Suppressor macrophage (primary cell): ENCODE results near the gene ERICH6.

Experiments used
- DNase-seq, 4 experiments: peaks; one replicate each; pipeline ENCODE4 v3.0.0-alpha.2; 2020 to 2022
- total RNA-seq, 17 experiments: gene quantifications; one replicate each; lab custom pipeline; 2026; ENCODE audit warnings: mixed read lengths in 6 of 17, inconsistent platforms in 3 of 17; lab: John Stamatoyannopoulos, UW

The ERICH6 gene
- 0 to 1.8 (median 0) reads per million in 17 experiments for total RNA-seq

GRCh38 chr3:150703756-150704344, at the start of gene ERICH6:
Gene ERICH6, minus strand, starts transcription at chr3:150703920. Its CDS starts 22 bp downstream, at chr3:150703898.
- DNase-seq = peak; percentile 92 to 96 (median 94)

DNA sequence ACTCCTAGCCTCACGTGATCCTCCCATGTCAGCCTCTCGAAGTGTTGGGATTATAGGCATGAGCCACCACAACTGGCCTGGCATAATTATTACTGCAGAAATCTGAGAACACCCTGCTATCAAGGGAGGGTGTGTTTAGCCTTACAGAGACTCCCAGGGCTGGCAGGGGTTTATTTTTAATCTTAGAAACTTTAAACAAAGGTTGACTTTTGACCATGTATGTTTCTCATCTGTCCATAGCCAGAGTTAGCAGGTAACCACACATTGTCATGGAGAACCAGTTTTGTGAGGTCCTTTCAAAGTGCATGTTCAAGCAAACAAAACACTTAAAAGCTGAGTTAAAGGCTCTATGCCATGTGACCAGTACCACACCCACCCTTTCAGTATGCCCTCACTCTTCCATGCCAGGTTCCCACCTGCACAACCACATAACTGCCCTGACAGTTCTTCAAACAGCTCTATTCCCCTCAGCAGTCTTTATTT, 48.1 kb upstream of the ERICH6 start:
- no peak for DNase-seq

GRCh38 chr3:150749255-150749654, 45.5 kb upstream of the ERICH6 start:
- DNase-seq = no peak

GRCh38 chr3:150748684-150749047, 44.9 kb upstream of the ERICH6 start:
- DNase-seq = no peak

- DNase-seq = peak; percentile 21 to 75 (median 45)
Measured at GRCh38 chr3:150747886-150748683, 44.4 kb upstream of the ERICH6 start.

DNA sequence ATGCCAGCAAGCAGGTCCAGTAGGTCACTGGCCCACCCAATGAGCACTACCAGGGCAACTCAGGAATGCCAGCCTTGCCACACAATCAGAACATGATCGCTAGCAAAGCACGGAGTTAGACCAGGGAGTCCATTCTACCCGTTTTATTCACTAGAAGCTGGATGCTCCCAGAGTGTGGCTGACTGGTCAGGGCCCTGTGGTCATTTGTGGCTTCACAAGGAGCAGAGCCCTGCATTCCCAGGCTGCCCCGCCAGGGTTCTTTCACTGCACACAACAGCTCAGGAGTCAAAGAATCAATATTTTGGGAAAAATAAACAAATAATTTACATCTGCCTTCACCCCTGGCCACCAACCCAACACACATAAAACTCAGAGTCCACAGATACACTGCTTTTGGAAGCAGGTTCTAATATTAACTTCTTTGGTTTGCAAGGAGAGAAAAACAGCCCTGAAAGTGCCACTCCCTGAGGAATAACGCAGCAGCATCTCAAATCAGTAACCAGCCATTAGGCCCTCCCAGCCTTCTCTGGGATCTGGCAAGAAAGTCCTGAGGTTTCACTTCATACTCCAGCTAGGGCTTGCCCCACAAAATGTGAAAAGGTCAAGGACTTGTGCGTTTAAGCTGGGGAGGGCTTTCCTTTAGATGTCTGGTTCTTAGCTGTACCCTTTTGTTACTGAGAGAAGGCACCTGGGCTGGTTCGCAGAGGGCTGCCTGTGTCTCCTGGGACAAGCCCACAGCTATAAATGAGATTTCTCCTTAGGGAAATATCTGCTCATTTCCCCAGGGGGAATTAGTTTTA, 43.3 kb upstream of the ERICH6 start:
- DNase-seq = no peak

GRCh38 chr3:150745832-150746231, 42.1 kb upstream of the ERICH6 start:
- DNase-seq = no peak

DNA sequence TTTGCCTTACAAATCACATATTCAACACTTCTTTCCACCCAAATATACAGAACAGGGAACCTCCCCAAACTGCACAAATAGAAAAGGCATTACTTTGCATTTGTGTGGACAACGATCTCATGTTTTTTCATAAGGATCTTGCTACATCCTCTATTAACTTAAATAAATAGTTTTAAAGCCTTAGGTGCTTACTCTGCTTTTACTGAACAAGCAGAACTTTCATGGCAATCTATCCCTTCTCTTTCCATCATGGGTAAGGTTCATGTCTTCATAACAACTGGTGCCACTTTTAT, 41.1 kb upstream of the ERICH6 start:
- DNase-seq = peak in 1 of 4 experiments; percentile 19

DNA sequence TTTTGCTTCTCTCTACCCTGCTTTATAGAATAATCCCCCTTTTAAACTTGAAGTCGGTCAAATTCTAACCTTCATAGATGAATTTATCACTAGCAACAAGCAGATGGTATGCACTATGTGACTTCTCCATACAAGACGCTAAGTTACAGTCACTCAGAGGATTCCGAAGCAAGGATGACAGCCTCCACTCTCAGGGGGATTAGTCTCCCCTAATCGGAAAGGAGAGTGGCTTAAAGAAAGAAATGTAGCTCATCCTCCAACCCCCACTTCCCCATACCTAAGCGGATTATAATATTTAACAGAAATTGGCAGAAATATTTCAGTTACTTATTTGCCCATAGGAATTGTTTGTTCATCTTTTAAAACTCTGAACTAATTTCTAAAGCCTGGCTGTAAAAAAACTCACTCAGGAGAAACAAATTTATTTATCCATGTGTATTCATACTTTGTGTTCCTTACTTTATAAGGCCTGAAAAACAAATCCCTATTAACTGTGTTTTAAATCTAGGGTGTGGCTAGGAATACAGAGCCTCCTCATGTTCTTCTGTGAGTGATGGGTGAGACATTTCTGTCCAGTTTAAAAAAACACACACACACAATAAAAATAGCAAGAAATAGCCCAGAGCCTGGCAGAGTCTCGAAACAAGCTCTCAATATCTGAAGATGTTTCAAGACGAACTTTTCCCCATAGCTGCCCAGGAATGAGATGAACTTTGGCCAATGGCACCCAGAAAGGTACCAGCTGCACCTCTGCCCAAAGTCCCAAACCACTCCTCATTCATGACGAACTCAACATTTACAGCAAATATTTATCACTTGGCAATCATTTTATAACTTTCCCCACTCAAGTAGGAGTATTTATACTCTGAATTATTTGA, 40.6 kb upstream of the ERICH6 start:
- no peak for DNase-seq

GRCh38 chr3:150743508-150743907, 39.8 kb upstream of the ERICH6 start:
- DNase-seq = no peak

GRCh38 chr3:150742679-150743078, 39.0 kb upstream of the ERICH6 start:
- no peak for DNase-seq

GRCh38 chr3:150742141-150742523, 38.4 kb upstream of the ERICH6 start:
- no peak for DNase-seq

GRCh38 chr3:150741497-150742140, 37.9 kb upstream of the ERICH6 start:
- no peak for DNase-seq

DNA sequence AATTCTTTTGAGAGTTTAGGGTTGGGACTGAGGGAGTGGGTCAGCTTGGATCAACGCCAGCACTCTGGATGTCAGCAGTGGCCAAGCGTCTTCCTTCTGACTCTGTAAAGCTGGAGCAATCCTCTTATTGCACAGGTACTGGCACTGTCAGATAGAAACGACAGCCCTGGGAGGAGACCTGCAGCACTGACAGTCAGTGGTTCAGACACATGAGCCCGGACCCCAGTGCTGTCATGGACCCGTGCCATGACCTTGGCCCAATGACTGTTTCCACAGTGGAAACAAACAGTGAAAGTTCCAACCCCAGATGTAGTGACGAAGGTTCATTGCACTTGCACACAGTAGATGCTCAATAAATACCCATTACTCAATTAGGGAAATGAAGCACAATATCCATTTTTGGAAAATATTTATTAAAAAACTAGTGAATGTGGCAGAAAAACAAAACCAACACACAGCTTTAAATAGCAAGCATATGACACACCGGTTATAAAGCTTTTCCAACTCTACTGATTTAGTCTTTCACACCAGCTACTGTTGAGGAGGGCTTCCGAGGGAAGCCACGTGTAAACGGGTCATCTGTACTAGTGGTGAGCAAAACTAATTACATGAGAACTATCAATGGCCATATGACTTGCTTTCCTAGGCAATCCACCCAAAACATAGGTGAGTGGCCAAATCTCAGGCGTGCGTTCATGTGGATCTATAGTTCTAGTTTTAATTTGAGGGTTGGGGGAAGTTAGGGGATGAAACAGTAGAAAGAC, 37.2 kb upstream of the ERICH6 start:
- no peak for DNase-seq

DNA sequence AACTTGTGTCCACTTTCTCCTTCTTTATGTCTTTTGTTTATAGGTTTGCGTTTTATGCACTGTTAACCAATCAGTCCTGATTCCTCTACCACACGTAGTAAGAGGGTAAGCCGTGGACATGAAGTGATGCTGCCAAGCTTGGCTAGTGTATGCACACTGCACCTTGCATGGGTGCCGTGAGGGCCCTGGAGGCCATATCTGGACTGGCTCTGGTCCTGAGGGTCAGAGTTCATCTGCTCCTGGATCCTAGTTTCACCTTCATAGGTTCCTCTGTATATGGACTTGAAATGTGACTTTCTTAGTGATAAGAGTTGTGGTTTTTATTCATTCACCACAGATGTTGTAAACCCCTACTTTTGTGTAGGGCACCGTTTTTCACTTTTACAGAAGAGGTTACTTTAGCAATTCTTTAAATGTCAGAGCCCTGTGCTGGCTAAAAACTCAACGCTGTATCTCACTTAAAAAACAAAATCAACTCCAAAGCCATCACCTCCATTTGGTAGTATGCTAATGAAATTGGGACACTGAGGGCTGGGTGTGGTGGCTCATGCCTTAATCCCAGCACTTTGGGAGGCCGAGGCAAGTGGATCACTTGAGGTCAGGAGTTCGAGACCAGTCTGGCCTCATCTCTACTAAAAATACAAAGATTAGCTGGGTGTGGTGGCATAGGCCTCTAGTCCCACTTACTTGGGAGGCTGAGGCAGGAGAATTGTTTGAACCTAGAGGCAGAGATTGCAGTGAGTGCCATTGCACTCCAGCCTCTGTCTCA, 36.3 kb upstream of the ERICH6 start:
- no peak for DNase-seq

- DNase-seq = peak in 1 of 4 experiments; percentile 35
Measured at GRCh38 chr3:150739200-150739863, 35.6 kb upstream of the ERICH6 start.

GRCh38 chr3:150738688-150739087, 35.0 kb upstream of the ERICH6 start:
- no peak for DNase-seq

GRCh38 chr3:150737874-150738679, 34.4 kb upstream of the ERICH6 start:
- DNase-seq = peak; percentile 40 to 70 (median 54)
